Measurements from ENCODE around the gene CCDC154. TPM values are rescaled to one million over a fixed set of nuclear protein-coding genes. Genes with fewer than 3 reads are reported as not detected.

Gene CCDC154
- total RNA-seq, 4 donors from 2014 or later: 0.48 to 5.3 (median 0.51) TPM; not detected in 1

GRCh38 chr16:1491327-1491726 is 47.0 kb upstream of the CCDC154 start:
- Histone ChIP-seq H3K27ac (no peak overlapping the region), H3K27me3 (no peaks in the 10 kb centered on the region), H3K9me3 (no peaks in the 10 kb centered on the region), H3K36me3 (no peaks in the 10 kb centered on the region), H3K4me3 (no peak overlapping the region), H3K4me1 (peaks cover 0 to 6% of the 10 kb centered on the region in 2 donors)
- intact Hi-C loops (cut with DNase I; ENCODE audit: low total_unique reads): no loop called here
- TF ChIP-seq POLR2A (IDR thresholded peaks at IDR 0.05) (no peak), CTCF (IDR thresholded peaks at IDR 0.05) (no peak)
- no peak for DNase-seq

- Histone ChIP-seq H3K36me3 (no peaks in the 10 kb centered on the region), H3K9me3 (no peaks in the 10 kb centered on the region), H3K27ac (no peak overlapping the region), H3K27me3 (no peaks in the 10 kb centered on the region), H3K4me1 (peaks cover 0 to 4% of the 10 kb centered on the region in 2 donors), H3K4me3 (no peak overlapping the region)
- no peak for DNase-seq
- intact Hi-C loops (cut with DNase I; ENCODE audit: low total_unique reads): no loop called here
- no peak for TF ChIP-seq CTCF (IDR thresholded peaks at IDR 0.05)
- no peak for TF ChIP-seq POLR2A (IDR thresholded peaks at IDR 0.05)
Measured at GRCh38 chr16:1489077-1489476, 44.7 kb upstream of the CCDC154 start.

GRCh38 chr16:1488619-1489018 is 44.3 kb upstream of the CCDC154 start, which contains the start of gene PTX4:
PTX4 (minus strand) TSS chr16:1488944; CDS start chr16:1488909, 35 bp downstream.
- no peaks in the 10 kb centered on the region for H3K4me1 ChIP-seq
- TF ChIP-seq CTCF (IDR thresholded peaks at IDR 0.05): no peak
- no peak for TF ChIP-seq POLR2A (IDR thresholded peaks at IDR 0.05)
- H3K27ac ChIP-seq: no peak within 1 kb of the TSS
- intact Hi-C loops (cut with DNase I; ENCODE audit: low total_unique reads): no loop called here
- H3K4me3 ChIP-seq: no peak within 1 kb of the TSS
- H3K9me3 ChIP-seq: no peaks in the 10 kb centered on the region
- no peak for DNase-seq
- H3K36me3 ChIP-seq: no peaks in the 10 kb centered on the region
- no peaks in the 10 kb centered on the region for H3K27me3 ChIP-seq

- no peak for DNase-seq
- H3K4me3 ChIP-seq: no peak overlapping the region
Measured at GRCh38 chr16:1488054-1488601, 43.8 kb upstream of the CCDC154 start.

More at GRCh38 chr16:1488054-1488601, 43.8 kb upstream of the CCDC154 start:
- H3K27me3 ChIP-seq: no peaks in the 10 kb centered on the region
- intact Hi-C loops (cut with DNase I; ENCODE audit: low total_unique reads): no loop called here
- H3K27ac ChIP-seq: no peak overlapping the region
- H3K36me3 ChIP-seq: no peaks in the 10 kb centered on the region
- TF ChIP-seq CTCF (IDR thresholded peaks at IDR 0.05) (no peak), POLR2A (IDR thresholded peaks at IDR 0.05) (no peak)
- no peaks in the 10 kb centered on the region for H3K4me1 ChIP-seq
- H3K9me3 ChIP-seq: no peaks in the 10 kb centered on the region

All from uterus (tissue), 4 donors.